Lower lobe of right lung (tissue), 2 donors: ENCODE results near the gene DNAJC5G. TPM values are rescaled to one million over a fixed set of nuclear protein-coding genes. Genes with fewer than 3 reads are reported as not detected.
A peak's percentile ranks its signal among the peaks of the same experiment; 100 is the strongest.

Experiments
- ATAC-seq, 2 donors: fragments of 200-7000 bp; cut with Tn5 transposase; one replicate each; pipeline ENCODE4 v1.9.1; 2020 to 2022; ENCODE audit warnings: mild to moderate bottlenecking in 2 of 2, moderate library complexity in 2 of 2
- DNase-seq: peaks from one replicate; pipeline ENCODE4 v3.0.0-alpha.2; 2020
- H3K27ac ChIP-seq: fragments of 200-600 bp; one replicate; pipeline ENCODE4 v1.8.0; 2022
- H3K27me3 ChIP-seq: fragments of 200-600 bp; one replicate; pipeline ENCODE4 v1.8.0; 2022; ENCODE audit warnings: low read depth
- H3K36me3 ChIP-seq: fragments of 200-600 bp; one replicate; pipeline ENCODE4 v1.8.0; 2022; ENCODE audit warnings: mild to moderate bottlenecking
- H3K4me1 ChIP-seq: fragments of 200-600 bp; one replicate; pipeline ENCODE4 v1.8.0; 2022
- H3K4me3 ChIP-seq: fragments of 200-600 bp; one replicate; pipeline ENCODE4 v1.8.0; 2022; ENCODE audit warnings: mild to moderate bottlenecking
- H3K9me3 ChIP-seq: fragments of 200-600 bp; one replicate; pipeline ENCODE4 v1.8.0; 2022
- intact Hi-C: fragments of 100-400 bp; cut with DNase I; formaldehyde crosslinking; loops from one replicate; pipeline ENCODE4 v1.11.0; 2022
- total RNA-seq: library from RNA; stranded (reverse); fragmentation: NEBNext Ultra II Directional; extraction: Animal tissue kit (Norgen Biotek cat#: 25700); gene quantifications from one replicate; pipeline ENCODE4 v1.2.1, GENCODE V29; 2021
- TF ChIP-seq, protein P1 (sequence below): fragments of 200-600 bp; IDR thresholded peaks from one replicate; pipeline ENCODE4 v1.8.0; 2022; ENCODE audit warnings: antibody characterized with exemption, mild to moderate bottlenecking
- donor health status: DM: no; HTN: yes; CAD: no; lungs with severe emphysema.

Gene DNAJC5G
- total RNA-seq, 1 donor from 2014 or later: not detected

DNA sequence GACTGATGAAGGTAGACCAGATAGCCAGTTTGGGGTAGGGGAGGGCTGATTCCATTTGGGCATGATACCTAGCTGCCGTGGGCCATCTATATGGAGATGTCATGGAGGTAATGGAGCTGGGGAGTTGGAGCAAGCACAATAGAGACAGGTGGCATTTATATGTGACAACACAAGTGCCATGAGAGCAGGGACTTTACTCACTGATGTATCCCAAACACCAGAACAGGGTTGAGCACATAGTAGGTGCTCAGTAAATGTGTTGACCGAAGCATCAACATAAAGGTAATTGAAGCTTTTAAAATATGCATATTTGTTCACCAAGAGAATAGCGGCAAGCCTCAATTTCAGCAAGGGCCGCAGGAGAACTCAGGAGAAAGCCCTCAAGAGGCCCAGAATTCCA, 27.3 kb upstream of the DNAJC5G start:
- TF ChIP-seq, protein P1, sequence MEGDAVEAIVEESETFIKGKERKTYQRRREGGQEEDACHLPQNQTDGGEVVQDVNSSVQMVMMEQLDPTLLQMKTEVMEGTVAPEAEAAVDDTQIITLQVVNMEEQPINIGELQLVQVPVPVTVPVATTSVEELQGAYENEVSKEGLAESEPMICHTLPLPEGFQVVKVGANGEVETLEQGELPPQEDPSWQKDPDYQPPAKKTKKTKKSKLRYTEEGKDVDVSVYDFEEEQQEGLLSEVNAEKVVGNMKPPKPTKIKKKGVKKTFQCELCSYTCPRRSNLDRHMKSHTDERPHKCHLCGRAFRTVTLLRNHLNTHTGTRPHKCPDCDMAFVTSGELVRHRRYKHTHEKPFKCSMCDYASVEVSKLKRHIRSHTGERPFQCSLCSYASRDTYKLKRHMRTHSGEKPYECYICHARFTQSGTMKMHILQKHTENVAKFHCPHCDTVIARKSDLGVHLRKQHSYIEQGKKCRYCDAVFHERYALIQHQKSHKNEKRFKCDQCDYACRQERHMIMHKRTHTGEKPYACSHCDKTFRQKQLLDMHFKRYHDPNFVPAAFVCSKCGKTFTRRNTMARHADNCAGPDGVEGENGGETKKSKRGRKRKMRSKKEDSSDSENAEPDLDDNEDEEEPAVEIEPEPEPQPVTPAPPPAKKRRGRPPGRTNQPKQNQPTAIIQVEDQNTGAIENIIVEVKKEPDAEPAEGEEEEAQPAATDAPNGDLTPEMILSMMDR: no peak
- ATAC-seq: no peak
- no peak for DNase-seq
- no peak overlapping the region for H3K27ac ChIP-seq
- H3K9me3 ChIP-seq: no peaks in the 10 kb centered on the region
- H3K4me3 ChIP-seq: no peak overlapping the region
- peaks cover 25% of the 10 kb centered on the region for H3K27me3 ChIP-seq
- H3K4me1 ChIP-seq: no peaks in the 10 kb centered on the region
- peaks cover 17% of the 10 kb centered on the region for H3K36me3 ChIP-seq
- intact Hi-C loops: no loop called here

DNA sequence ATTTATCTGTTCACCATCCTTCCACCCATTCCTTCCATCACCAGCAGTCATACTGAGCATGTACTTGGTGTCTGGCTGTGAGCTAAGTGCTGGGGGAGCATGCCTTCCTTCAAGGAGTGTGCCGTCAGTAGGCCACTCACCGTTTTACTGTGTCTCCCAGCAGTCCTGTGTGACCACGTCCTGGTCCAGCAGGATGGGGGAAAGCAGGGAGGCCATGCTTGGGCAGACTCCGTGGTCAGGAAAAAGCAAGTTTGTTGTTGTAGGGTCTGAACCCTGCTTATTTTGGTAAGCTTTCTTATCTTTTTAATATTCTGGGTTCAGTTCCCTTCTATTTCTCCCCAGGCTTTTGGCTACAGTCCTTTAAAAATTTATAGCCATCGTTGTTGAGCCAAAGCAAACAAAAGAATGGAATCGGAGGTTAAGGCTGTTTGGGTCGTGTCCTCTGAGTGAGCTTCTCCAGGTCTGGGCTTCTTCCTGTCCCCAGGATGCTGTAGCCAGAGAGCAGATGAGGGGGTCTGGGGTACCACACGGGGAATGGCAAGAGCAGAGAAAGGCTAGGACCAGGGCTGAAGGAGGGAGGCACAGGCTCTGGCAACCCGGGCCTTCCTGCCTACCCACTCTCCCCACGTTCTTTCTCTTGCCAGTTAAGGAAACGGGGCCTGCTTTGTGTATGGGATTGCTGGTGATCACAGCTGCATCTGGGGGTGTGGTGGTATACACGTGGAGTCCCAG, 25.9 kb upstream of the DNAJC5G start:
- H3K9me3 ChIP-seq: no peaks in the 10 kb centered on the region
- no peak overlapping the region for H3K27ac ChIP-seq
- intact Hi-C loops: no loop called here
- ATAC-seq (no peak), DNase-seq (no peak)
- peaks cover 3% of the 10 kb centered on the region for H3K36me3 ChIP-seq
- H3K4me3 ChIP-seq: no peak overlapping the region
- H3K4me1 ChIP-seq: no peaks in the 10 kb centered on the region
- peaks cover 27% of the 10 kb centered on the region for H3K27me3 ChIP-seq
- TF ChIP-seq, protein P1: no peak

DNA sequence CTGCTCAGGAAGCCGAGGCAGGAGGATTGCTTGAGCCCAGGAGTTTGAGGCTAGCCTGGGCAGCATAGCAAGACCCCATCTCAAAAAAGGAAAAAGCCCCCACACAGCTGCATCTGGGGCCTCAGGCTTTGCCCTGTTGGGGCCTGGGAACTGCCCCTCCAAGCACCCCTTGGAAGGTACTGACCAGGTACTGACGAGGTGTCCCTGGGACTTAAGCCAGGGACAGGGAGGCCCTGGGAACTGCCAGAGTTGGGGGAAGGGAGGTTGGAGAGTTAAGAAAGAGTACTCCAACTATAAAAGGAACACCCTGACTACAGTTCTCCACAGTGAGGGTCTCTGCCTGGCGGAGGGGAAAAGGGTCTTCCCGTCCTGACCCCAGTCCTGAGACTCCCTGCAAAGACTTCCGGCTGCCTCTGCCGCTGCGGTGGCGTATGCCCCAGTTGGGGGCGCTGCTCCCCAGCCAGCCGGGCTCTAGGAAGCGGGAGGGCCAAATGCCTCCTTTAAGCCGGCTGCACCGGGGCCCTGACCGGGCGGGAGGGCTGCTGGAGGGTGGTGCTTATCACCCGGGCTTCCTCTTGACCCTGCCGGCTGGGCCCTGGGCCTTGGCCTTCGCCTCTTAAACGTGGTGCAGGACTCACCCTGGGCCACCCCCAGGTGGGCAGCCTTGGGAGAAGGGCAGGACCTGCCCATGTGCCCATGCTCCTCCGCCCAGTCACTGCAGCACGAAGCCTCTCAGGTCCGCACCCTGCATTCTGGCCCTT, 25.2 kb upstream of the DNAJC5G start:
- no peaks in the 10 kb centered on the region for H3K4me1 ChIP-seq
- no peak overlapping the region for H3K4me3 ChIP-seq
- ATAC-seq (peak; percentile 87 to 89), DNase-seq (peak; percentile 68)
- no peak overlapping the region for H3K27ac ChIP-seq
- no peaks in the 10 kb centered on the region for H3K9me3 ChIP-seq
- H3K36me3 ChIP-seq: no peaks in the 10 kb centered on the region
- TF ChIP-seq, protein P1: peak; percentile 78
- H3K27me3 ChIP-seq: peaks cover 27% of the 10 kb centered on the region
- intact Hi-C loops: no loop called here

DNA sequence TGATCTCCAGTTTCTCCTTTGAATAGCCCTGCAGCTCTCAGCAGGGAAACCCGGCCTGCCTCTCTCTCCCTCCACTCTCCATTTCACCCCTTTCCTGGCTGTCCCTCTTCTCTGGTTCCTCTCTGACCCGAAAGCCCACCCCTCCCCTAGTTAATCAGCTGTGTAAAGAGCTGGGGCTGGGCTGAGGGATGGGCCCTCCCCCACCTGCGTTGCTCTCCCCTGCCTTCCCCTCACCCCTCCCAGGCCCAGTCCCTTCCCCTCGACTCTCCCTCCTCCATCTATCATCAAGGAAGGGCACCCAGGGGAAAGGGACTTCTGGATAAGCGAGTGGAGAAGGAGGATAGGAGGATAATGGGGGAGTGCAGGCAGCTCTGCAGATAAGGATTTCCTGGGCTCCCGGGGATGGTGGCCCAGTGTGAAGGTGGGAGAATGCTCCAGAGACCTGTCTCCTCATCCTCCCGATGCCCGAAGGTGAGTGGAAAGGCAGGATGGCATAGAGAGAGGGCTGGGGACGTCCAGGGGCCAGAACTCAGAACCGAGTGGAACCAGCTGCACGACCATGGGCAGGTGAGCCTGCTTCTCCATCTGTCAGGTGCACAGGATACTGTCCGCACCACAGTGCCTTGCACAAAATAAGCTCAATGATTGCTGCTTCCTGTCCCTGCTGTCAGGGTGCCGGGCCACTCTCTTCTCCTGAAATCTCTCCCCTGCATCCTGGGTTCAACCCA, 24.4 kb upstream of the DNAJC5G start:
- no peak for ATAC-seq

DNA sequence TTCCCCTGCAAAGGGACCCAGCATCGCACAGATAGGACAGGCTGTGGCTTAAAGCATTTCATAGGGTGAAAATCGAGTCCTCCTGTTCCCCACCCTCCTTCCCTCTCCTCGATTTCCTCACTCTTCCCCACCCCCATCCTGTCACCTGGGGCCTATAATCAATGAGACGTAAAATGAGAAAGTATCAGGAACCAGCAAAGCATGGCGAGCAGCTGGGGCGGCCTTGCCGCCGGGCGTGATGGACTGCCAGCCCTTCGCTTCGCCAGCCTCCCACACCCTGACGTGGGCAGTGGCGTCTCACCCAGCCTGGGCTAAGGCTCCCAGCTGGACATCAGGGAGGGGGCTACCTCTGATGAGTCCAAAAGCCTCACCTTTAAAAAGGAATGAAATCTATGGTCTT, 23.5 kb upstream of the DNAJC5G start:
- no peaks in the 10 kb centered on the region for H3K36me3 ChIP-seq
- ATAC-seq: no peak
- H3K27ac ChIP-seq: no peak overlapping the region
- no peaks in the 10 kb centered on the region for H3K9me3 ChIP-seq
- intact Hi-C loops: no loop called here
- H3K27me3 ChIP-seq: peaks cover 34% of the 10 kb centered on the region
- TF ChIP-seq, protein P1: no peak
- no peak overlapping the region for H3K4me3 ChIP-seq
- no peak for DNase-seq
- no peaks in the 10 kb centered on the region for H3K4me1 ChIP-seq

More for the DNA sequence above, 24.4 kb upstream of the DNAJC5G start:
- no peak overlapping the region for H3K4me3 ChIP-seq
- DNase-seq: no peak
- no peak overlapping the region for H3K27ac ChIP-seq
- H3K27me3 ChIP-seq: peaks cover 27% of the 10 kb centered on the region
- H3K36me3 ChIP-seq: no peaks in the 10 kb centered on the region
- no peaks in the 10 kb centered on the region for H3K9me3 ChIP-seq
- no peaks in the 10 kb centered on the region for H3K4me1 ChIP-seq
- TF ChIP-seq, protein P1: no peak
- intact Hi-C loops: no loop called here
